Raji (cell line): ENCODE measurements around the gene C17orf78.

Experiments
- POLR2A ChIP-seq: IDR thresholded peaks from 2 replicates; pipeline ENCODE4 v1.6.1; 2011; ENCODE audit warnings: low read depth, low read length, control low read depth; ENCODE audit not compliant: insufficient read depth

Gene C17orf78

GRCh38 chr17:37375706-37376105 lies at the start of gene C17orf78:
Gene C17orf78, plus strand, starts transcription at chr17:37375985. Its CDS starts 108 bp downstream, at chr17:37376093.
- no peak for TF ChIP-seq POLR2A

GRCh38 chr17:37327341-37328090 lies 48.3 kb upstream of the C17orf78 start:
- TF ChIP-seq POLR2A: no peak

- no peak for TF ChIP-seq POLR2A
Observed at GRCh38 chr17:37338847-37339246, 36.9 kb upstream of the C17orf78 start.

- TF ChIP-seq POLR2A: no peak
Observed at GRCh38 chr17:37339321-37339720, 36.5 kb upstream of the C17orf78 start.

- no peak for TF ChIP-seq POLR2A
Observed at GRCh38 chr17:37340804-37341203, 35.0 kb upstream of the C17orf78 start.

- no peak for TF ChIP-seq POLR2A
Observed at GRCh38 chr17:37342589-37342988, 33.2 kb upstream of the C17orf78 start.

GRCh38 chr17:37344519-37344918 lies 31.3 kb upstream of the C17orf78 start:
- TF ChIP-seq POLR2A: no peak

- TF ChIP-seq POLR2A: no peak
Observed at GRCh38 chr17:37358098-37358829, 17.5 kb upstream of the C17orf78 start.

GRCh38 chr17:37358830-37359681 lies 16.7 kb upstream of the C17orf78 start:
- peak; percentile 62 for TF ChIP-seq POLR2A

GRCh38 chr17:37359682-37360188 lies 16.1 kb upstream of the C17orf78 start:
- TF ChIP-seq POLR2A: 0 out of 2 replicates have a peak, but pooled peaks have one; percentile 11

GRCh38 chr17:37360632-37361031 lies 15.2 kb upstream of the C17orf78 start:
- TF ChIP-seq POLR2A: no peak

- no peak for TF ChIP-seq POLR2A
Observed at GRCh38 chr17:37361543-37361942, 14.2 kb upstream of the C17orf78 start.

- no peak for TF ChIP-seq POLR2A
Observed at GRCh38 chr17:37365589-37365988, 10.2 kb upstream of the C17orf78 start.

- TF ChIP-seq POLR2A: no peak
Observed at GRCh38 chr17:37368577-37368976, 7.2 kb upstream of the C17orf78 start.

GRCh38 chr17:37373530-37374159 lies 2.1 kb upstream of the C17orf78 start:
- no peak for TF ChIP-seq POLR2A
